Gastroesophageal sphincter (tissue), 3 donors: ENCODE data around the gene DIPK1A.

Experiments used
- EP300 ChIP-seq: sonication (generic); formaldehyde crosslinking; IDR thresholded peaks from one replicate; pipeline ENCODE4 v1.6.1; 2017; ENCODE audit warnings: antibody characterized with exemption, mild to moderate bottlenecking
- TF ChIP-seq, protein P1 (sequence below), 4 experiments: fragments of 200-600 bp in 2 of 4; fragments of 450-650 bp in 2 of 4; sonication (generic) in 1 of 4; IDR thresholded peaks; one replicate each; pipeline ENCODE4 v1.5.1; 2017 to 2019; ENCODE audit warnings: antibody characterized with exemption in 4 of 4, mild to moderate bottlenecking in 2 of 4, moderate library complexity in 2 of 4

- no peak for TF ChIP-seq EP300
- TF ChIP-seq, protein P1, sequence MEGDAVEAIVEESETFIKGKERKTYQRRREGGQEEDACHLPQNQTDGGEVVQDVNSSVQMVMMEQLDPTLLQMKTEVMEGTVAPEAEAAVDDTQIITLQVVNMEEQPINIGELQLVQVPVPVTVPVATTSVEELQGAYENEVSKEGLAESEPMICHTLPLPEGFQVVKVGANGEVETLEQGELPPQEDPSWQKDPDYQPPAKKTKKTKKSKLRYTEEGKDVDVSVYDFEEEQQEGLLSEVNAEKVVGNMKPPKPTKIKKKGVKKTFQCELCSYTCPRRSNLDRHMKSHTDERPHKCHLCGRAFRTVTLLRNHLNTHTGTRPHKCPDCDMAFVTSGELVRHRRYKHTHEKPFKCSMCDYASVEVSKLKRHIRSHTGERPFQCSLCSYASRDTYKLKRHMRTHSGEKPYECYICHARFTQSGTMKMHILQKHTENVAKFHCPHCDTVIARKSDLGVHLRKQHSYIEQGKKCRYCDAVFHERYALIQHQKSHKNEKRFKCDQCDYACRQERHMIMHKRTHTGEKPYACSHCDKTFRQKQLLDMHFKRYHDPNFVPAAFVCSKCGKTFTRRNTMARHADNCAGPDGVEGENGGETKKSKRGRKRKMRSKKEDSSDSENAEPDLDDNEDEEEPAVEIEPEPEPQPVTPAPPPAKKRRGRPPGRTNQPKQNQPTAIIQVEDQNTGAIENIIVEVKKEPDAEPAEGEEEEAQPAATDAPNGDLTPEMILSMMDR (IDR thresholded peaks at IDR 0.05): no peak
Observed at GRCh38 chr1:92951141-92951582, 10.1 kb downstream of the DIPK1A start.
